Measurements from ENCODE around the gene IMPDH1.

DNA sequence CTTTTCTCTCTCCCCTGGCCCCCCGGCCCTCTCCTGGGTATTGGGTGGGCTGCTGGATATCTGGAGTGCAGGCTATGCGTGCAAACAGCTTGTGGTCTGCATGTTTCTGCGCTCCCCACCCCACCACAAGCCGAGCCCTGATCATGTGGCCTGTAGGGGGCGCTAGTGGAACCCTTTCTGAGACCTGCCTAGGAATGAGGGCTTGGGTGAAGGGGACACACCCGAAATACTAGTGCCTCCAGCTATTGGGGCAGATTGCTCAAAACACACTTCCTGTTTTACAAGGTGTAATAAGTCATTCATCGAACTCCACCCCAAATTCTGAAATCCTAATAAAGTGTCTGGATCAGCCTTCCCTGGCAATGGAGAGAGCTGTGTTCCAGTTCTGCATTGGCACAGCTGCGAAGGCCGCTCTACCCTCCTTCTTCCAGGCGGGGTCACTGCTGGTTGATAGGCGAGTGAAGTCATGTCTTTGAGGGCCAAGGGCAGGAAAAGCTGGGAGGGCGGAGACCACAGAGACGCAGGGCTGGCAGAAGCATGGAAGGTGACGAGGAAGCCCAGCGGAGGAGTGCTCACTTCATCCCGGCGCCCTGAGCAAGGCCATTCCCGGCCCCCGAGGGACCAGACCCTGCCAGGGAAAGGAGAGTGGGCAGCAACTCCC, 28.5 kb downstream of the IMPDH1 start:
- TF ChIP-seq, protein P1, sequence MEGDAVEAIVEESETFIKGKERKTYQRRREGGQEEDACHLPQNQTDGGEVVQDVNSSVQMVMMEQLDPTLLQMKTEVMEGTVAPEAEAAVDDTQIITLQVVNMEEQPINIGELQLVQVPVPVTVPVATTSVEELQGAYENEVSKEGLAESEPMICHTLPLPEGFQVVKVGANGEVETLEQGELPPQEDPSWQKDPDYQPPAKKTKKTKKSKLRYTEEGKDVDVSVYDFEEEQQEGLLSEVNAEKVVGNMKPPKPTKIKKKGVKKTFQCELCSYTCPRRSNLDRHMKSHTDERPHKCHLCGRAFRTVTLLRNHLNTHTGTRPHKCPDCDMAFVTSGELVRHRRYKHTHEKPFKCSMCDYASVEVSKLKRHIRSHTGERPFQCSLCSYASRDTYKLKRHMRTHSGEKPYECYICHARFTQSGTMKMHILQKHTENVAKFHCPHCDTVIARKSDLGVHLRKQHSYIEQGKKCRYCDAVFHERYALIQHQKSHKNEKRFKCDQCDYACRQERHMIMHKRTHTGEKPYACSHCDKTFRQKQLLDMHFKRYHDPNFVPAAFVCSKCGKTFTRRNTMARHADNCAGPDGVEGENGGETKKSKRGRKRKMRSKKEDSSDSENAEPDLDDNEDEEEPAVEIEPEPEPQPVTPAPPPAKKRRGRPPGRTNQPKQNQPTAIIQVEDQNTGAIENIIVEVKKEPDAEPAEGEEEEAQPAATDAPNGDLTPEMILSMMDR (IDR thresholded peaks at IDR 0.05): no peak
- TF ChIP-seq POLR2AphosphoS5 (IDR thresholded peaks at IDR 0.05): no peak
